Colonic mucosa (tissue), 4 donors: ENCODE data around the gene GPR35. TPM values are rescaled to one million over a fixed set of nuclear protein-coding genes. Genes with fewer than 3 reads are reported as not detected.
"Not testable (repeated sequence)": the region's sequence is repeated elsewhere in the genome, so short reads cannot be mapped to it uniquely, and the experiment has no call there.

Experiments used
- DNase-seq: peaks from one replicate; pipeline ENCODE4 v3.0.0-alpha.2; 2020
- H3K27ac ChIP-seq: fragments of 200-600 bp; one replicate; pipeline ENCODE4 v1.8.0; 2021
- H3K27me3 ChIP-seq: fragments of 200-600 bp; one replicate; pipeline ENCODE4 v1.8.0; 2021
- H3K36me3 ChIP-seq: fragments of 200-600 bp; one replicate; pipeline ENCODE4 v1.8.0; 2021
- H3K4me1 ChIP-seq: fragments of 200-600 bp; one replicate; pipeline ENCODE4 v1.8.0; 2021; ENCODE audit warnings: mild to moderate bottlenecking
- H3K4me3 ChIP-seq: fragments of 200-600 bp; one replicate; pipeline ENCODE4 v1.8.0; 2021
- H3K9ac ChIP-seq, 2 donors: one replicate each; pipeline ENCODE4 v1.7.0; 2013; ENCODE audit warnings: control low read depth in 2 of 2, low read depth in 2 of 2, low read length in 2 of 2
- H3K9me3 ChIP-seq: fragments of 200-600 bp; one replicate; pipeline ENCODE4 v1.8.0; 2021
- intact Hi-C: fragments of 100-400 bp; cut with DNase I; formaldehyde crosslinking; loops from one replicate; pipeline ENCODE4 v1.14.1; 2022
- total RNA-seq, 2 donors: library from RNA; stranded (reverse); fragmentation: NEBNext Ultra II Directional in 1 of 2; extraction: Animal tissue kit (Norgen Biotek cat#: 25700) in 1 of 2; gene quantifications; one replicate each; pipeline ENCODE4 v1.2.1, GENCODE V29; 2021
- TF ChIP-seq, protein P1 (sequence below): fragments of 200-600 bp; IDR thresholded peaks from one replicate; pipeline ENCODE4 v1.8.0; 2022; ENCODE audit warnings: antibody characterized with exemption, mild to moderate bottlenecking
- donor health status: healthy.
- donor health status: DM: no; HTN: no; CAD: no.
- donor health status: DM: no; HTN: no; CAD: no.

GPR35 gene
- total RNA-seq, 2 donors from 2014 or later, result 64.4 to 92.2 TPM

- DNase-seq, result no peak
- no peak overlapping the region for H3K9ac ChIP-seq
- no peaks in the 10 kb centered on the region for H3K36me3 ChIP-seq
- H3K27ac ChIP-seq, result no peak overlapping the region
- H3K9me3 ChIP-seq, result no peaks in the 10 kb centered on the region
- H3K4me3 ChIP-seq, result no peak overlapping the region
- TF ChIP-seq, protein P1, sequence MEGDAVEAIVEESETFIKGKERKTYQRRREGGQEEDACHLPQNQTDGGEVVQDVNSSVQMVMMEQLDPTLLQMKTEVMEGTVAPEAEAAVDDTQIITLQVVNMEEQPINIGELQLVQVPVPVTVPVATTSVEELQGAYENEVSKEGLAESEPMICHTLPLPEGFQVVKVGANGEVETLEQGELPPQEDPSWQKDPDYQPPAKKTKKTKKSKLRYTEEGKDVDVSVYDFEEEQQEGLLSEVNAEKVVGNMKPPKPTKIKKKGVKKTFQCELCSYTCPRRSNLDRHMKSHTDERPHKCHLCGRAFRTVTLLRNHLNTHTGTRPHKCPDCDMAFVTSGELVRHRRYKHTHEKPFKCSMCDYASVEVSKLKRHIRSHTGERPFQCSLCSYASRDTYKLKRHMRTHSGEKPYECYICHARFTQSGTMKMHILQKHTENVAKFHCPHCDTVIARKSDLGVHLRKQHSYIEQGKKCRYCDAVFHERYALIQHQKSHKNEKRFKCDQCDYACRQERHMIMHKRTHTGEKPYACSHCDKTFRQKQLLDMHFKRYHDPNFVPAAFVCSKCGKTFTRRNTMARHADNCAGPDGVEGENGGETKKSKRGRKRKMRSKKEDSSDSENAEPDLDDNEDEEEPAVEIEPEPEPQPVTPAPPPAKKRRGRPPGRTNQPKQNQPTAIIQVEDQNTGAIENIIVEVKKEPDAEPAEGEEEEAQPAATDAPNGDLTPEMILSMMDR, result no peak
- no peaks in the 10 kb centered on the region for H3K27me3 ChIP-seq
- H3K4me1 ChIP-seq, result no peaks in the 10 kb centered on the region
- intact Hi-C loops, result no loop called here
Measured at GRCh38 chr2:240651185-240651584, 25.9 kb downstream of the GPR35 start.

DNA sequence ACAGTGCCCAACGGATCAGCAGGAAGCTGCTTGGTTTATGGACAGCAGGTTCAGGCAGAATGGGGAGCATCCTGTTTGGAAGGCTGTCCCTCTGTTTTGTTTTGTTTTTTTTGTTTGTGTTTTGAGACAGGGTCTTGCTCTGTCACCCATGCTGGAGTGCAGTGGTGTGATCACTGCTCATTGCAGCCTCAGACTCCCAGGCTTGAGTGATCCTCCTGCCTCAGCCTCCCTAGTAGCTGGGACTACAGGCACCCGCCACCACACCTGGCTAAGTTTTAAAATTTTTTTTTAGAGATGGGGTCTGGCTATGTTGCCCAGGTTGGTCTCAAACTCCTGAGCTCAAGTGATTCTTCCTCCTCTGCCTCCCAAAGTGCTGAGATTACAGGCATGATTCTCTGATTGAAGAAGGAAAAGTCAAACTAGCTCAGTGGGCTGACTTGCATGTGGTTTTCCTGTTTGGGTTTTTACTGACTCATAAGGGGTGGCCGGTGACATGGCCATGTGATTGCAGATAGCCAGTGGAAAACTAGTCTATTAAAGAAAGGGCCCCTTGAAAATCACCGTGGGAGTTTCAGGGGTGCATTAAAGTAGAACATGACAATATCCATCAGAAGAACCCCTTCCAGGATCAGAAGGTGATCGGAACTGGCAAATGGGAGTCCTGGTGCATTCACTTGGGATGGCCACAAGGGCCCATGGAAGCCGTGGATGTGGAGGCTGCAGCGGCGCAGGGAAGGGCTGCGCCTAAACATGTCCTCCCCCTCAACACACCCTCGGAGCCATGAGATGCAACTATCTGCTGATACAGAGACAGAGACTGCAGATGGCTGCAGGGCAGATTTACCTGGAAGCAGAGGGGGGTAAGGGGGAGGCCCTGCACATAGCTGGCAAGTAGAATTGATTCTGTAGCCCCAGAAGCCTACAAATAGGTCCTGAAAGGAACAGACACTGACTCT lies 30.9 kb downstream of the GPR35 start:
- Histone ChIP-seq H3K4me1 (no peaks in the 10 kb centered on the region), H3K4me3 (no peak overlapping the region), H3K36me3 (no peaks in the 10 kb centered on the region), H3K9ac (no peak overlapping the region), H3K9me3 (no peaks in the 10 kb centered on the region), H3K27me3 (no peaks in the 10 kb centered on the region), H3K27ac (no peak overlapping the region)
- no peak for DNase-seq
- intact Hi-C loops, result no loop called here
- TF ChIP-seq, protein P1, result no peak

GRCh38 chr2:240659883-240660282 lies 34.6 kb downstream of the GPR35 start:
- H3K4me3 ChIP-seq, DNase-seq, H3K9ac ChIP-seq, H3K4me1 ChIP-seq, H3K27ac ChIP-seq, H3K27me3 ChIP-seq, H3K36me3 ChIP-seq, intact Hi-C loops, H3K9me3 ChIP-seq: not testable (repeated sequence)

DNA sequence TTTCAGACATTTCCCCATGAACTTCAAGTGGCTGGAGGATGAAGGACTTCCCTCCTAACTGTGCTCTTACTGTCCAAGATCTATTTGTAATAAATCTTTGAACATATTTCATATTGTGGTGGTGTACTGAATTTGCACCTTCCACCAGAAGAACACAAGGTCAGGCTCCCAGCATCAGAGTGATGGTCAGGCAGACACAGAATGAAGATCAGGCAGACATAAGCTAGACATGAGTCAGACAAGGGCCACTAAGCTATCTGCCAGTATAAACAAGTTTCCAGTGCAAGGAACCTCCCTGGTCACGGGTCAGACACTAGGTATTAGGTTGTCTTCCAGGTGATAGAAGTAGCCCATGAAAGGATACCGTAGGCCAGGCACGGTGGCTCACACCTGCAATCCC lies 37.4 kb downstream of the GPR35 start:
- no peaks in the 10 kb centered on the region for H3K27me3 ChIP-seq
- no peaks in the 10 kb centered on the region for H3K36me3 ChIP-seq
- H3K4me1 ChIP-seq, result no peaks in the 10 kb centered on the region
- no peak overlapping the region for H3K4me3 ChIP-seq
- no peaks in the 10 kb centered on the region for H3K9me3 ChIP-seq
- no peak overlapping the region for H3K27ac ChIP-seq
- no peak for DNase-seq
- TF ChIP-seq, protein P1, result no peak
- intact Hi-C loops, result no loop called here
- H3K9ac ChIP-seq, result no peak overlapping the region

- no peak overlapping the region for H3K27ac ChIP-seq
- H3K9me3 ChIP-seq, result no peaks in the 10 kb centered on the region
- no peaks in the 10 kb centered on the region for H3K4me1 ChIP-seq
- H3K9ac ChIP-seq, result no peak overlapping the region
- TF ChIP-seq, protein P1, result no peak
- H3K36me3 ChIP-seq, result no peaks in the 10 kb centered on the region
- intact Hi-C loops, result no loop called here
- no peak for DNase-seq
- no peaks in the 10 kb centered on the region for H3K27me3 ChIP-seq
- H3K4me3 ChIP-seq, result no peak overlapping the region
Measured at GRCh38 chr2:240663546-240664190, 38.4 kb downstream of the GPR35 start.

GRCh38 chr2:240664622-240665021 lies 39.3 kb downstream of the GPR35 start:
- DNase-seq, result no peak
- H3K36me3 ChIP-seq, result no peaks in the 10 kb centered on the region
- H3K9me3 ChIP-seq, result no peaks in the 10 kb centered on the region
- no peak overlapping the region for H3K27ac ChIP-seq
- H3K27me3 ChIP-seq, result no peaks in the 10 kb centered on the region
- intact Hi-C loops, result no loop called here
- TF ChIP-seq, protein P1, result no peak
- no peak overlapping the region for H3K9ac ChIP-seq
- H3K4me1 ChIP-seq, result no peaks in the 10 kb centered on the region
- H3K4me3 ChIP-seq, result no peak overlapping the region
